Inflammatory macrophage (primary cell): Measurements from ENCODE around the gene CPLX3.
A peak's percentile ranks its signal among the peaks of the same experiment; 100 is the strongest.

Experiments used
- DNase-seq, 2 donors: peaks; one replicate each; pipeline ENCODE4 v3.0.0-alpha.2; 2020 to 2022

Gene CPLX3

DNA sequence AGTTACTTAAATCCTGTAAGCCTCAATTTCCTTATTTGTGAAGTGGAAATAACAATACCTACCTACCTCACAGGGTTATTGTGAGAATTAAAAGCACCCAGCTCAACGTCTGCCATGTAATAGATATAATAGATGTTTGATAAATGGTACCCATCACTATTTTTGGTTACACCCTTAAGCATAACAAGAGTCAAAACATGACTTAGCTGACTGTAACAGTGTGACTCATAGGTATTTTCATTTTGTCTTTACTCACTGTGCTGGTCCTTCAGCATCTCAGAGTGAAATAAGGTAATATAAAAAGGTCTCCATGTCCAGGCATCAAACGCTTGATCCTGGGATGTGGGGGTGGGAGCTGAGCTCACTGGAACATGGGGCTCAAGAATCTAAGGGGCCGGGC is 3.1 kb downstream of the CPLX3 start:
- DNase-seq = no peak

DNA sequence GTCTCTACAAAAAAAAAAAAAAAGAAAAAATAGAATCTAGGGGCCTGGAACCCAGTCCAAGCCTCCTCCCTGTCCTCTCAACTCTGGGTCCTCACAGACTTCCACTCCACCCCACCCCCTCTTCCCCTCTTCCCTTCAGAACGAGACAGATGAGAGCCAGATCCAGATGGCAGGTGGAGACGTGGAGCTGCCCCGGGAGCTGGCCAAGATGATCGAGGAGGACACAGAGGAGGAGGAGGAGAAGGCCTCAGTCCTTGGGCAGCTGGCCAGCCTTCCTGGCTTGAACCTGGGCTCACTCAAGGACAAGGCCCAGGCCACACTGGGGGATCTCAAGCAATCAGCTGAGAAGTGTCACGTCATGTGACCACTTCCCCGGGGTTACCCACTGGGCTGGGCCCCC is 3.6 kb downstream of the CPLX3 start:
- DNase-seq = no peak

DNA sequence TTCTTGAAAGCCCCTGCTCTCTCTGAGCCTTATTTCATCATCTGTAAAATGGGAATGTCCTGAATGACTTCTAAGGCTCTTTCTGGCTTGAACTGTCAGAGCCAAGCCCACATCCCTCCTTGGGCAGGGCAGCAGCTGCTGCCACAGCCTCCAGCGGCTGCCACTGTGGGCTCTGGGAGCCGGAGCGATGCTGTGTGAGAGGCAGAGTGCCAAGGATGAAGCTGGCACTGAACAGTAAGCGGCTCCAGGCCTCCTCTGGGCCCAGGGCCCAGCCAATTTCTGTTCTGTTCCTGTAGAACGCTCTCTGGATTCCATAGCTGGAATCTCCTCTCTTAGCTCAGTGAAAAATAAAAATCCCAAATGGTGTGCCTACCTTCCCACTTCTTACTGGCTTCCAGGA is 4.4 kb downstream of the CPLX3 start:
- DNase-seq = no peak

DNA sequence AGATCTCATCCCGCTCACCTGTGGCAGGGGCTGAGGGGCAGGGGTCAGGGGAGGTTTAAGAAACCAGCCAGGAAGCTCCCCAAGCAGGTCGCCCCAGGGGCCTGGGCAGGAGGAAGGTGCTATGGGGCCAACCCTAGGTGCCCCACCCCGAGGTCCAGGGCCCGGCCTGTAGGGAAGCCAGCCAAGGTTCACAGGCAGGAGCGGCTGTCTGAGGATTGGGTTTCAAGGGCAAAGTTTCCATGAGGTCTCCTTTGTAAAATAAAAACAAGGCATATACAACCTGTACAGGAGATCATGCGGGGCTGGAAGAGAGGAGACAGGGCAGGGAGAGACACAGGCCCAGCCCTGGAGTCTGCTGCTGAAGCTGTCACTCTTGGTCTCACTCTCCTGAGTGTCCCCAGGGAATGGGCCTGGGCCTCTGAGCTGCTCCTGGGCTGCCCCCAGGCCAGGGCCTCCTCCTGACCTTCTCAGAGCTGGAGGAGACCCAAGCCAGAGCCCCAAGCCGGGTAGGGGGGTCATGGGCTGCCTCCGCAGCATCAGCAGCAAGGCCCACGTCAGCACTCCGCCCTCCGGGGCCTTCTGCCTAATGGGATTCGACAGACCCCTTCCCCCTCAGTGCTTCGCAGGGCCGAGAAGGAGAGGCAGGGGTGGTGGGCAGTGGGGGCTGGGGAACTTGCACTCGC is 5.5 kb downstream of the CPLX3 start:
- DNase-seq = no peak

DNA sequence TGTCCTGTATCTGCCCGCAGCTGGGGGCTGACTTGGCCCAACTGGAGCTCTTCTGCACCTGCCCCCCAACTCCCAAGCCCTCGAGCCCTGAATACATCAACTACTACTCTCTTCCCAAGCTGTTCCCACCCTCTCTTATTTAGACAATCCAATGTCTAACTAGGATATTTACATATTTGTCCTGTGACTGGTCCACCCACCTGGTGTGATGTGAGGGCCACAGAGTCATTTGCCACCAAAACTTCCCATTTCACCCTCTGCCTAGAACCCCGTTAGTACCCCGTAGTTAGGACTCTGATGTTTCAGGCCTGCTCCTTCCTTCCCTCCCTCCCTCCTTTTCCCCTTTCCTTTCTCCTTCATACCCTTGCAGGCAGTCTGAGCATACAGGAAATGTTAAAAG is 6.4 kb downstream of the CPLX3 start:
- peak in 1 of 2 donors; percentile 46 for DNase-seq

DNA sequence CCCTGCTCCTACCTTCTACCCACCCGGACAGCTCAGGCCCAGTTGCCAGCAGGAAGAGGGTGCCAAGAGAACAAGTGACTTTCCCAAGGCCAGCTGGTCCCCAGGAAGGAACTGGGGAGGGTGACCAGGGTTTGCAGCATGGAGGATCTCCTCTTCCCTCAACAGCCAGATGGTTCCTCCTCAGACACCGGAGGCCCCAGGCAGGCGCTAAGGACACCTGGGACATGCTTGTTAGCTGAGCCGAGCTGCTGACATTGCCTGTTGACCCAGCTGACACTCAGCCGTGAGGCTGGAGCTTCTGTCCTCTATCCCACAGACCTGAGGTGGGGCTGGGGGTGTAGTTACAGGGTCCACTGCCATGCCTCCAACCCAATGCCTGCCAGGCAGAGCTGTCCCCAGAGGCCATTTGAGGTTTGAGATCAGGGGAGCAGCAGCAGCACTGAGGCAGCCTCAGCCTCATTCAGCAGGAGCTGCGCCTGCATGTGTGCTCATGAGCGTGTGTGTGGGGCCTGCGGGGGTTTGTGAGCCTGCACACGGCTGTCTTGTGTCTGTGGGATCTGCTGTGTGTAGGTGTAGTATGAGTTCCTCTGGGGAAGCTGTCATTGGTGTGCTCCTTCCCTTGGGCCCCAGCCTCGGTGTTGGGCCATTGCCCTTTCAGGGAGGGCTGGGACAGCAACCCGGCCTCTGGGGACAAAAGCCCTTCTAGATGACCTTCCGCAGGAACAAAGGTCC is 7.1 kb downstream of the CPLX3 start:
- DNase-seq = peak; percentile 28 to 72

DNA sequence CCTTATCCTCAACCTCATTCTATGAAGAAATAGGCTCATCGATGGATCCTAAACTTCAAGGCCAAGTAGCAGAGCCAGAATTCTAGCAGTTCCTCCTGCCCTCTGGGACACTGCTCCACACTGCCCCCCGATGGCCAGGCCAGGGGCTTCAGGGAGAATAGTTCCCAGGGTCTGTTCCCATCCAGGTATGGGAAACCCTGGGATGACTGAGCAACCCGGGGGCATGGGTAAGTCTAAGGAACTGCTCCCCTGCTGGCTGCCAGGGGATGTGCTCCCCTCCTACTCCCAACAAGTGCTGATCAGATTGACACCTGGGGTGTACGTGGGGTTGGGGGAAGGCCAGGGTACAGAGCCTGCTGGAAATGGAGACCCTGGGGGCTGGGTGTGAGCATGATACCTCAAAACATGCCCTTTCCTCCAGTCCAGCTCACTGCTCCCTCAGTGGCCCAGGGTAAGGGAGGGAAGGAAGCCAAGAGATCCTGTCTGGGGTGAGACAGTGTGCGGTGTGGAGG is 8.9 kb downstream of the CPLX3 start:
- DNase-seq = peak; percentile 60 to 63

DNA sequence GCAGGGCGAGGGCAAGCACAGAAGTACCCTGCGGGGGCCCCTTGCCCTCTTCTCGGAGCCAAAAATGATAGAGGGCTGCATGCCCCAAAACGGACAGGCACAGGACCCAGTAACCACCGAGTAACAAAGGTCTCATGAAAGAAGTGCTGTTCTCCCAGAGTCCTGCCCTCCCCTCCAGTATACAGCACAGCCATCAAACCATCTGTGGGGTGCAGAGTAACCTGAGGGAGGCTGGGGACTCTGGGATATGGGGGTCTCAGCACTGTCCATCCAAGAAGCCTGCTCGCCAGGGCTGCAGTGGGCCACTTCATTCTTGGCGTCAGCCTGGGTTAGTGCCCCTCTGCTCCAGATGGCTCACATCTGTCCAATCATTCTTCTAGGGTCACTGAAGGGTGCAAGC is 10.4 kb downstream of the CPLX3 start:
- no peak for DNase-seq

DNA sequence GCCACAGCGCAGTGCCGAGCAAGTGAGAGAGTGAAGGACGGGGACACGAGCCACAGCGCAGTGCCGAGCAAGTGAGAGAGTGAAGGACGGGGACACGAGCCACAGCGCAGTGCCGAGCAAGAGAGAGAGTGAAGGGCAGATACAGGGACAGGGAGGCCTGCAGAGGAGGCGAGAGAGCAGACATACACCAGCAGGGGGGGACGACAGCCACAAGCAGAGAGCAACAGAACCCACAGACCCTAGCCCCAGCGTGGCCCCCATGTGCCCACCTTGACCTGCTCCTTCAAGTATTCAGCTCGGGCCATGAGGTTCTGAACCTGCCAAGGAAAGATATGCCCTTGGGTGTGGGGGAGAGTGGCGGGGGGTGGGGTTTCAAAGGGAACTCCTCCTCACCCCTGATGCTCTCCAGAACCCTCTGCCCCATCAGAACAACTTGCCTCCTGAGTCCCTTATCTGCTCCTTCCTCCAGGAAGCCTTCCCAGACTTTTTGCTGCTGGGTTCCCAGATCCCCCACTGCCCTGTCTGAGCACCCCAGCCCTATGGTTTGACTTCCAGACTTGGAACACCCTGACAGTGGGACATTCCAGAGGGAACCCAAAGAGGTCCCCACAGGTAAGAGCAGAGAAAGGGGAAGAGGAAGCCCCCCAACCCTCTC is 11.2 kb downstream of the CPLX3 start:
- no peak for DNase-seq

DNA sequence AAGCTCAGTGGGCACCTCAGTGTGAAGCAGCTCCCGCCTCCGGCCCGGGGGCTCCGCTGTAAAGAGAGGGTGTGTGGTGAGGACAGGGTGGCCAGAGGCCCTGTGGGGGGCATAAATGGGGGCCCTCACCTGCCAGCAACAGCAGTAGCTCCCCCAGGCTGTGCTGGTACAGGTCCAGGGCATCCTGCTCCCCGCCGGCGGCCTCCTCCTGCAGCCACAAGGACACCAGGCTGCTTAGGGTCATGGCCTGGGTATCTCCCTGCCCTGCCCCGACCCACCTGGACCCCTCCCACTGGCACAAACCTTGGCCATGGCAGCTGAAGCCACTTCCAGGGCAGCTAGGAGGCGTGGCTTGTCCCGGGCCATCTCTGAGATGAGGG is 11.7 kb downstream of the CPLX3 start:
- DNase-seq = no peak

DNA sequence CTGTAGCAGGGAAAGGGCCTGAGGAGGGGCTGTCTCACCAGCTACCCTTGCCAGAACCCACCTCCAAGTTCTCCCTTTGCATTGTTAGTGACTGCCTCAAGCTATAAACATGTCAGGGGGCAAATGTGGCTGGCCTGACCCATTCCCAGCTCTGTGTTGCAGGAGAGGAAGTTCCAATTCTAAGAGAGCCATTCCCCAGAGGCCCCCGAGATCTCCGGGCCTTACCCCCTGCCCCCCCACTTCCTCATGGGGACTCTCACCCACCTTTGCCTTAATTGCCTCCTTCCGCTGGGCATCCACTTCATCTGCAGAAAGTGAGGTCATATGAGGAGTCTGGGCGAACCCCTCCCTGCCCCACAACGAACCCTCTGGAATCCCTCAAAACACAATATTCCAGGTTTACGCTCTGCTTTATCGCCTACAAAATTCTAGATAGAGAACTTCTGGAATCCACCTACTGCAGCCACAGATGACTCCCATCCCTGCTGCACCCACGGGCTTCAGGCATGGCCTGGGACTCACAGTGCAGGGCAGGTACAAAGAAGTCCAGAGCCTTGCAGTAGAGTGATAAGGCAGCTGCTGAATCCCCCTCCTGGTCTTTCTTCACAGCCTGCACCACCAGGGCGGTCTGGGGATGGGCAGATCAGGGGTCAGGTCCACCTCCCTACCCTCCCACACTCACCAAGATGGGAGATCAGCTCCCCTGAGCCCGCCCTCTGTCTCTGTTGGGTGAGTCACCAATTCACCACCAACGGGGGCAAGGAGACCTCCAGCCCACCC is 12.5 kb downstream of the CPLX3 start:
- DNase-seq = no peak

DNA sequence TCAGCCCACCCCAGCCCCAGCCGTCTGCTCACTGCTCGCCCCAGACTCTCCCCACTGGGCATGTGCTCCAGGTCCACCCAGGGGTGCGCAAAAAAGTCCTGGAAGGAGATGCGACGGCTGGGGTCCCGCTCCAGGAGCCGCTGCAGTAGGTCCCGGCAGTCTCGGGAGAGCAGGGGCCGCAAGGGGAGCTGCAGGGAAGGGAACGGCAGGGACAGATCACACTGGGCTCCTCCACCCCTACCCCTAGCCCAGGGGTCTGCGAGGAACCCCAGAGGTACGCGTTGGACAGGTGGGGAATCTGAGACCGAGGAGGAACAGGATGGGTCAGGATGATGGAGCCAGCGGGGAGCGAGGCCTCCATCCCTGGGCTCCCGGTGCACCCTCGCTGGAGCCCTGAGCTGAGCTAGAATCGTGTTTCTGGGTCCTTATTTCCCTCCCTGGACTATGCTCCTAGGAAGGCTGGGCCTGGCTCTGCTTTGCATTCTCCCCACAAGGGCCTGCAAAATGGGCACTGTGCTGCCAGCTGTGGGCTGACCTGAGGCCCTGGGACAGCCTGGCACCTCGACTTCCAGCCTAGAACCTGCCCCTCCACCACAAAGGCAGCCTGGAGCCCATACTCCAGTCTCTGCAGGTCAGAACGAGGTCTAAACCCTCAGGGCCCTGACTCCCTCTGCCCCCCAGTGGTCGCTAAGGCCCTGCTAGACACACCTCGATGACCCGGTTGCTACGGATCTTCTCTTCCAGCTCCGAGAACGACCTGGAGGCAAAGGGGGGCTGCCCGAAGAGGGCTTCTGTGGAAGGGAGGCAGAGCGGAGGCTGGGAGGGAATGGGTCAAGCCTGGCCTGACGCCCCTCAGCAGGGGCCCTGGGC is 13.3 kb downstream of the CPLX3 start:
- DNase-seq = no peak

DNA sequence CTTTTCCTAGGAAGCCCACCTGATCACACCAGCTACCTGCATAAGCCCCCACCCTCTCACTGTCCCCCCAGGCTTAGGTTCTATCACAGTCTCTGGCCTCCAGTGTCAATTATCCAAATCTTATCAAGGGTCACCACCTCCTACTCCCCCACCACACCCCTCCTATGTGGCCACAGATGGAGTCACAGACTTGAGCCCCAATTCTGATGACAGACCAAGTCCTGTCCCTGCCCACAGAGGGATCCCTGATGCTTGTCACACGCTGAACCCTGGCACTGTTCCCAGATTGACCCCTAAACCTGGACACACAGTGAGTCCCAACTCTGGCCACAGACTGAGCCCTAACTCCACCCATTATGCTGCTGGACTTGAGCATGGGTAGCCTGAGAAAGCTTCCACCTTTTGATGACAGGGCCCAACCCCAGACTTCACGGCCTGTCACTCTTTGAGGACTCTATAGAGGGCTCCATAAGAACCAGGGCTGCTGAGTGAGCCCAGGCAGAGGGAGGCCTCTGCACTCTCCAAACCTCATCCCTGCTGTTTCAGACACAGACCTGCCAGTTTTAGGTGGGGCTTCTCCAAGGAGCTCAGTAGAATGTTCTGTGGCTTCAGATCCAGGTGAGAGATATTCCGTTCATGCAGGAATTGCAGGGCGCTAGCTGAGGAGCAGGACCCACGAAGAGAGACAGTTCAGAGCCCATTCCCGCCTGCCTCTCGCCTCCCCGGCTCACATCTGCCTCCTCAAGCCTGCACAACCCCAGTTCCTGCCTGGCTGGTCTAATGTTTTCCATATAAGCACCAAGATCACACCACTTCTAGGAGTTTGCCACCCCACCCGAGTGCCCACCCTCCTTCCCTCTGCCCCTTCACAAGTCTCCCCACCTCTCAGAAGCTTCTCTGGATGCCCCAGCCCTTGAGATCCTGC is 14.7 kb downstream of the CPLX3 start:
- DNase-seq = no peak

DNA sequence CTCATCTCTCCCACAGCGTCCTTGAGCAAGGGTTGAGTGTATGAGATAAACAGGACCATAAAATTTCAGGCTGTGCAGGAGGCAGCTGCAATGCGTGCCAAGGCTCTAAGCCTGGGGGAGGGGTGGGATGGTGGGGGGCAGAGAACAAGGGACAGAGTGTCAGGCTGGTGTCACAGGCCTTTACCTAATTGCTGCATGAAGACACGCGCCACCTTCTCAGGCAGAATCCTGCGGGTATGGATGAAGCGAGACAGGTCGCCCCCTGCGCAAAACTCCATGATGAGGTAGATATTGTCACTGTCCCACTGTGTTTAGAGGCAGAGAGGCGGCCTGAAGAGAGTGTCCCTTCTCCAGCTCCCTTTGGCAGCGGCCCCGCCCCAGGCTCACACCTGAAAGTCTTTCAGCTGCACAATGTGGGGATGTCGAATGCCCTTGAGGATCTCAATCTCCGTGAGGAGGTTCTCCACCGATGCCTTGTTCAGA is 15.5 kb downstream of the CPLX3 start:
- no peak for DNase-seq

DNA sequence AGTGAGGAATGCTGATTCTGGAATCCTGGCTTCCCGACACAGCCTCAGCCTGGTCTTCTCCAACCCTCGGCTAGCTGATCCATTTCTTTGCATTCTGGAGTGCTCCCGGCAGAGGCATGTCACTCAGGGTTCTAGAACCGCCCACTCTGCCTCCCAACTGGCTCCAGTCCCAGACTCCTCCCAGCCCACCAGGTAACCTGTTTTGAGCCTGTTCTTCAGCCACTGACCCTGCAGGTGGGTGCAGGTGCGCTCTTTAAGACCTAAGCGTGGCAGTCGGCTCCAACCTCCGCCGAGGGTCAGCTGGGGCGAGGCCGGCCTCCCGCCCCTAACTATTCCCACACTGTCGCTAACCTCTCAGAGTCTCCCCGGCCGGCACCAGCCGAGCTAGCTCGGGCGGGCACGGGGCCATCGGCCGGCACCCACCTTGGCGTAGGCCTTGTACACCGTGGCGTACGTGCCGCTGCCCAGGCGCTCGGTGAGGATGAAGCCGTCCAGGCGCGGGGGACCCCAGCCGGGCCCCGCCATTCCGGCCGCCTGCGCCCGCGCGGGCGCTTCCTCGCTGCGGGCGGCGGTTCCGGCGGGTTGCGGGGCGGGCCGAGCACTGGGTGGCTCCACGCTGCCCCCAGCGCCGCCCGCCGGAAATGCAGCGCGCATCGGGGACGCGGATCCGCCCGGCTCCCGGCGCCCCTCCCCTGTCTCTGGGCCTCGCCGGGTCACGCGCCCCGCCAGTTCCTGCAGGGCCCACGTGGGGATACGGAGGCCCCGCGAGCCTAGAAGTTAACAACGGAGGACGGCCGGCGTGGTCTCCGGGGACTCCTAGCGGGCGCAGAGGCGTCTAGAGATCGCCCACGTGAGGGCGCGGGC is 16.4 kb downstream of the CPLX3 start, which contains the start of gene ULK3:
Gene ULK3, minus strand, starts transcription at position 576 of the 864 bp plus-strand sequence. Its CDS starts 51 bp downstream, at position 525.
- DNase-seq = peak; percentile 93 to 94

DNA sequence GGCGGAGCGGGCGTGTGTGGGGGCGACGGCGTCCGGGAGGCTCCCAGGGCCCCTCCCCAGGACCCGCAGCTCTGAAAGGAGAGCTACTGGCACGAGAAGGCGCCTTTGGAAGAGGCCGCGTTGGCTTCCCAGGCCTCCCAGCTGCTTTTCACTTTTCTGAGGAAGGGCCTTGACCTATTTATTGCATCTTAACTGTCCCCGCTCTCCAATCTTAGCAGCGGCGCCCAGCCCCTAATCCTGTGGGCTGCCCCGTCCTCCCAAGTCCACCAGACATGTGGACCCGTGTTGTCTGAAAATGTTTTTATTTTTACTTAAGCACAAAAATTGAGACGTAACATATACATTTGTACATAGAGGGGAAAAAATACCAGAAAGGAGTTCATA is 17.0 kb downstream of the CPLX3 start:
- no peak for DNase-seq

DNA sequence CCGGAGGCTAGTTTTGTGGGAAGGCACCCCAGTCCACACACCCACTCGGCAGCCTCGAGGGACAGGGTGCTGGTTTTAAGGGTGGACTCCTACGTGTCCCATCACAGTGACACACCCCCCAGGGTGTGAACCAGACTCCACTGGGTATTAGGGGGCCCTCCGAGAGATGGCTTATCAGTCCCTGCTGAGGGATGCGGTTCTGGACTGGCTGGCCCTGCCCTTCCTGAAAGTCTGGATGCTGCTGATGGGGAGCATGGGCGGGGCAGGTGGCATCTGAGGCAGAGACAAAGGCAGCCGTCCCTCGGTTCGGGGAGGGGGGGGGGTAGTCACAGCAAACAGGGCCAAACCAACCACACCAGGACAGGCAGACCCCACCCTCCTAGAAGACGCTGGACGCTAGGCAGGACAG is 17.5 kb downstream of the CPLX3 start:
- no peak for DNase-seq

DNA sequence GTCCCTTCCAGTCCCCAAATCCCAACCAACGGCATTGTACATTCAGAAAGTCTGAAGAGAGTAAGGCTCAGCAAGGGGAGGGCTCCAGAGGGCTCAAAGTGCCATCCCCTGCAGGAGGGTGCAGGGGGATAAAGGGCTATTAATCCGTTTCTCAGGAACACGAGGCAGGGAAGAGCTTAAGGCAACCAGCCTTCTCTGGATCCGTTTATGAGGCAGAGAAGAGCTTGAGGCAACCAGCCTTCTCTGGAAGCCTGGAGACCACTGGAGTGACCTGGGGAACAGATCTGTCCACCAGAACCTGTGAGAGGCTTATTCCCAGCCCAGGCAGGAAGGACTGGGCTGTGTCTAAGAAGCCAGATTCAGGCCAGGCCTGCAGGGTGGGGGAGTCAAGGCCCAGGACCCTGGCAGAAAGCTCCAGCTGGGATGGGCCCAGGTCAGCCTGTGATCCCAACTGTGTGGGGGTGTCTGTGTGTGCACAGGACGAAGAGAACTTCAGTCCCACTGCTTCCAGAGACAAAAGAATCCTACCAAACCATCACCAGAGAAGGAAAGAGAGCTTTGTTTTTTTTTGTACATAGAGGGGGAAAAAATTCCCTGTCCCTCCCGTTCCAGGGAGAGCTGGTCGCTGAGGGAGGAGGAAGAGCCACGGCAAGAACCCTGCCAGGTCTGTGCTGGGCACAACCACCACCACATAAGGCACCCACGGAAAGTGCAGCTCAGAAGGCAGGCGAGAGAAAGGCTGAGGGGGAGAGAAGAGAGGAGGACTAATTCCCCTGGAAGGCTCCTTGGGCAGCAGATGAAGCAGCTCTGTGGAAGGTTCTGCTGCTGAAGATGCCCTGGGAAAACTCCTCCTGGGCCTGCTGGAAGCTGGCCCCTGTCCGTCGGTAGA is 18.1 kb downstream of the CPLX3 start:
- DNase-seq = no peak

DNA sequence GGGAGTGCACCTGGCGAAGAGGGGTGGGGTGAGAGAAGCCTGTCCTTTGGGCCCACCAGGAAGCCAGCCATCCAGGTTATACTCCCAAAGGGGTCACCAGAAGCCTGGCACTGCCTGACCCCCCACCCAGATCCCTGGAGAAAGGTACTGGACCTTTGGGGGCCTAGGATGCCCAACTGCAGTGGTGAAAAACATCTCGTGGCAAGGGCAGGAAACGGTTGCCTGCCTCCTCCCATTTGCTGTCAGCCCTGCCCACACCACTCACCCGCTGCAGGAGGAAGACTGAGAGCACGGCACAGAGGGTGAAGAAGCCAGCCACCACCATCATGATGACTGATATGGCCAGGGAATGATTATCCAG is 18.8 kb downstream of the CPLX3 start:
- peak; percentile 6 to 45 for DNase-seq
